ENCODE data around the gene EML1.

GRCh38 chr14:99870617-99871016 lies 77.4 kb downstream of the EML1 start:
- TF ChIP-seq EZH2 (IDR thresholded peaks at IDR 0.05) (no peak), POLR2AphosphoS5 (IDR thresholded peaks at IDR 0.05; ENCODE audit: borderline replicate concordance, low read depth, low read length) (no peak)

All from SK-N-MC (cell line).